Activated CD4-positive, alpha-beta T cell treated with anti-CD3 and anti-CD28 coated beads, Interleukin-2, amount 10 ng/mL, durations not matched to agents 7 days and 5 days (primary cell): Measurements from ENCODE around the gene ADRA2B. TPM values are rescaled to one million over a fixed set of nuclear protein-coding genes. Genes with fewer than 3 reads are reported as not detected.

Experiments used
- CTCF ChIA-PET: fragments of 350-600 bp; sonication (Branson Sonifier 250); formaldehyde crosslinking; loops from one replicate; lab custom pipeline; 2021; ENCODE audit warnings: antibody characterized with exemption; lab: Charles Lee
- POLR2A ChIA-PET: fragments of 350-600 bp; sonication (Branson Sonifier 250); formaldehyde crosslinking; loops from one replicate; lab custom pipeline; 2021; ENCODE audit warnings: antibody characterized with exemption; lab: Charles Lee
- DNase-seq: peaks from one replicate; pipeline ENCODE4 v3.0.0-alpha.2; 2020
- H3K27ac Mint-ChIP-seq: one replicate; pipeline ENCODE4 v1.8.0; 2021; ENCODE audit warnings: mild to moderate bottlenecking, moderate library complexity, mixed read lengths
- H3K27me3 Mint-ChIP-seq: one replicate; pipeline ENCODE4 v1.8.0; 2021; ENCODE audit warnings: mixed read lengths
- H3K36me3 Mint-ChIP-seq: one replicate; pipeline ENCODE4 v1.8.0; 2021; ENCODE audit warnings: low read depth, mixed read lengths
- H3K4me1 Mint-ChIP-seq: one replicate; pipeline ENCODE4 v1.8.0; 2021; ENCODE audit warnings: mixed read lengths
- H3K4me3 Mint-ChIP-seq: one replicate; pipeline ENCODE4 v1.8.0; 2021; ENCODE audit warnings: mild to moderate bottlenecking, moderate library complexity, mixed read lengths
- H3K9me3 Mint-ChIP-seq: one replicate; pipeline ENCODE4 v1.8.0; 2021; ENCODE audit warnings: mixed read lengths
- total RNA-seq, 2 experiments: library from RNA; stranded (reverse); gene quantifications; one replicate each; pipeline ENCODE4 v1.2.3, GENCODE V29; 2021

The ADRA2B gene
- total RNA-seq, 2 experiments from 2014 or later: 0.06 TPM; not detected in 1

DNA sequence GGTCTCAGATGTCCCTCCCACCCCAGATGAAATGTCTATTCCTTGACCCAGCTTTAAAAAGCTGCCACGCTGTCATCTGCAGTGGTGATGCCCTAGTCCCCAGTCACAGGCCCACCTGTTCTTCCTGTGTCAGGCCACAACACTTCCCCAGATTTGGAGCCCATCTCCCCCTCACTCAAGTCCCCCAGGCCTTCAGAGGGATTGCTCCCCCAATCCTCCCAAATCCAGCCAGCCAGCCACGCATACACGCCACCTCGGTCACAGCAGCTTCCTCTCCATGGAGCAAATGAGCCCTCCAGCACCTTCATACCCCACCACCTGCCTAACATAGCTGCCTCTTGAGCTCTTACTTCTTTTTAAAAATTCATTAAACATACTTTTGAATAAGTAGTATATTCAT, 14.1 kb upstream of the ADRA2B start:
- CTCF ChIA-PET: interaction anchor here (1.1 to 1.6 kb wide), 3 partner anchors 14 to 108 kb away, joined by 3 to 9 read pairs (median 6); partner anchors contain the start of gene ADRA2B
- H3K27ac Mint-ChIP-seq: peak overlapping the region; percentile 38
- H3K4me3 Mint-ChIP-seq: no peak overlapping the region
- no peaks in the 10 kb centered on the region for H3K36me3 Mint-ChIP-seq
- no peaks in the 10 kb centered on the region for H3K9me3 Mint-ChIP-seq
- POLR2A ChIA-PET: no interaction called here
- no peak for DNase-seq
- no peaks in the 10 kb centered on the region for H3K27me3 Mint-ChIP-seq
- H3K4me1 Mint-ChIP-seq: peaks cover 21% of the 10 kb centered on the region

DNA sequence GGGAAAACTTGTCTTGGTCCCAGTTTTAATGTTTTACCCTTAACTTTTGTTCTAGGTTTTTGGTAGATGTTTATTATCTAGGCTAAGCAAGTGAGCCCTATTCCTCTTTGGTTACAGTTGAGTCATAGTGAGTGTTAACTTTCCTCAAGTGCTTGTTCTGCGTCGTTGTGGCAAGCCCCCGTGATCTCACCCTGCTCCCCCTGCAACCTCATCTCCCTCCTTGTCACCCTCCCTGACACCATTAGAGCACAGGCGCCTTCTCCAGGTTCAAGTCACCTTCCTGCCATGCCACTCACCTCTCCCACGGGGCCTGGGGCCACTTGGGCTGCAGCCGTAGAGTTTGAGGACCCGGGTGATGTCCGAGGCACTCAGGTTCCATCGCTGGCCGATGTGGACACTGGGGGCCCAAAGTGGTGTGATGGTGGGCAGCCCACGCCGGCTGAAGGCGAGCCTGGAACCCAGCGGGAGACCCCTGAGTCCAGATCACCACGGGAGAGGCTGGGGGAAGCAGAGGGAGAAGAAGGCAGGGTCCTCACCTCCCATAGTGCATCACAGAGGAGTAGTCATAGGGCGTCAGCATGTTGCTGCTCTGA, 13.3 kb upstream of the ADRA2B start:
- Mint-ChIP-seq H3K27me3 (no peaks in the 10 kb centered on the region), H3K4me1 (peaks cover 21% of the 10 kb centered on the region), H3K27ac (no peak overlapping the region), H3K9me3 (no peaks in the 10 kb centered on the region), H3K36me3 (no peaks in the 10 kb centered on the region), H3K4me3 (no peak overlapping the region)
- ChIA-PET CTCF (interaction anchor here (1.1 to 1.4 kb wide), 2 partner anchors 13 to 107 kb away, joined by 3 to 6 read pairs; partner anchors contain the start of gene ADRA2B), POLR2A (no interaction called here)
- DNase-seq: no peak

GRCh38 chr2:96128456-96128855, 12.1 kb upstream of the ADRA2B start:
- Mint-ChIP-seq H3K9me3 (no peaks in the 10 kb centered on the region), H3K36me3 (no peaks in the 10 kb centered on the region), H3K4me3 (no peak overlapping the region), H3K4me1 (peaks cover 21% of the 10 kb centered on the region), H3K27ac (no peak overlapping the region), H3K27me3 (no peaks in the 10 kb centered on the region)
- DNase-seq: no peak
- CTCF ChIA-PET: interaction anchor here (1.2 kb wide), 1 partner anchor 46 kb away, joined by 3 read pairs; no protein-coding TSS in a partner anchor
- POLR2A ChIA-PET: no interaction called here

DNA sequence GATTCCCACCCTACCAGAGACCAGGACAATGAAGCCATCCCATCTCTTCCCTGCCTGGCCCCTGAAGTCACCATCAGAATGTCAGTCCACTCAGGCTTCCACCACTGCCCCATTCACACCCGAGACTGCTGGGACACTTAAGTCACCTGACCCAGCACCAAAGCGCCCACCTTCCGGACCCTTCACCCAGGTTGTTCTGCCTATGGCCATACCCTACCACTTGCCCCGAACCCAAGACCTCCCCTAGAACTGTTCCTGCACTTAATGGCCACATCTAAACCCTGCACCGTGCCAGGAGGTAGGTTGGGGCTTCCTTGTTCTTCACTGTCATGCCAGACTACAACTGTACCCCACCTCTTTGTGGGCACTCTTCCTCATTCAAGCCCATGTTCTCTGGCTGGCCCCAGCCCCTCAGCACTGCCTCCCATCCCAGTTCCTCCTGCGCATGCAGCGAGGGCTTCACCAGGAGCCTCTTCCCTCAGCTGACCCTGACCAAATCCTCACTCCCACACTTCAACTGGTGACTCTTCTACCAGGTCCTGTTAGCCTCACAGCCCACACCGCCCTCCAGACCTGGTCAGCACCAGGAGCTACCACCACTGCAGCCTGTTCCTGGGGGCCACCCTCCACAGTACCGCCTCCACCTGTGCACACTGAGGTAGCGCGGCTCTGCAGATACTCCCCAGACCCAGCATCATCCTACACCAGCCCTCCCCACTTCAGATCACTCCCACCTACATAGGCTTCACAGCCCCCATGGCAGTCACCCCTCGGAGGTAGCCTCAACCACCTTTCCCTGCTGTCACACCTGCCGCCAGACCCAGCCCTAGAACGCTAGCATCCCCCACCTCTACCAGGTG, 8.3 kb upstream of the ADRA2B start:
- H3K9me3 Mint-ChIP-seq: no peaks in the 10 kb centered on the region
- no peak overlapping the region for H3K27ac Mint-ChIP-seq
- peaks cover 23% of the 10 kb centered on the region for H3K27me3 Mint-ChIP-seq
- no peak overlapping the region for H3K4me3 Mint-ChIP-seq
- DNase-seq: no peak
- H3K36me3 Mint-ChIP-seq: no peaks in the 10 kb centered on the region
- peaks cover 3% of the 10 kb centered on the region for H3K4me1 Mint-ChIP-seq
- POLR2A ChIA-PET: no interaction called here
- CTCF ChIA-PET: no interaction called here

- ChIA-PET POLR2A (no interaction called here), CTCF (interaction anchor here (0.7 to 1.0 kb wide), 2 partner anchors 23 to 66 kb away, joined by 3 read pairs; no protein-coding TSS in a partner anchor)
- H3K4me3 Mint-ChIP-seq: no peak overlapping the region
- no peaks in the 10 kb centered on the region for H3K36me3 Mint-ChIP-seq
- H3K27ac Mint-ChIP-seq: no peak overlapping the region
- H3K4me1 Mint-ChIP-seq: peaks cover 3% of the 10 kb centered on the region
- H3K27me3 Mint-ChIP-seq: peaks cover 28% of the 10 kb centered on the region
- H3K9me3 Mint-ChIP-seq: no peaks in the 10 kb centered on the region
- no peak for DNase-seq
Measured at GRCh38 chr2:96123936-96124335, 7.6 kb upstream of the ADRA2B start.

GRCh38 chr2:96123290-96123689, 6.9 kb upstream of the ADRA2B start:
- POLR2A ChIA-PET: no interaction called here
- no peak overlapping the region for H3K4me3 Mint-ChIP-seq

GRCh38 chr2:96122391-96122790, 6.0 kb upstream of the ADRA2B start:
- Mint-ChIP-seq H3K4me1 (peaks cover 8% of the 10 kb centered on the region), H3K27ac (no peak overlapping the region), H3K4me3 (no peak overlapping the region), H3K27me3 (peaks cover 31% of the 10 kb centered on the region), H3K9me3 (no peaks in the 10 kb centered on the region), H3K36me3 (no peaks in the 10 kb centered on the region)
- DNase-seq: no peak
- ChIA-PET POLR2A (no interaction called here), CTCF (interaction anchor here (1.4 kb wide), 1 partner anchor 16 kb away, joined by 7 read pairs; the partner anchor contains the start of gene ASTL)

More at GRCh38 chr2:96123290-96123689, 6.9 kb upstream of the ADRA2B start:
- DNase-seq: no peak
- peaks cover 31% of the 10 kb centered on the region for H3K27me3 Mint-ChIP-seq
- H3K36me3 Mint-ChIP-seq: no peaks in the 10 kb centered on the region
- CTCF ChIA-PET: interaction anchor here (0.7 to 1.4 kb wide), 4 partner anchors 16 to 67 kb away, joined by 3 to 7 read pairs (median 3); partner anchors contain the start of gene ASTL
- no peak overlapping the region for H3K27ac Mint-ChIP-seq
- peaks cover 2% of the 10 kb centered on the region for H3K4me1 Mint-ChIP-seq
- no peaks in the 10 kb centered on the region for H3K9me3 Mint-ChIP-seq

- Mint-ChIP-seq H3K36me3 (no peaks in the 10 kb centered on the region), H3K4me3 (no peak overlapping the region), H3K27me3 (peaks cover 31% of the 10 kb centered on the region), H3K9me3 (no peaks in the 10 kb centered on the region), H3K27ac (no peak overlapping the region), H3K4me1 (peaks cover 10% of the 10 kb centered on the region)
- ChIA-PET CTCF (interaction anchor here (0.6 kb wide), 1 partner anchor 149 kb away, joined by 3 read pairs; no protein-coding TSS in a partner anchor), POLR2A (no interaction called here)
- DNase-seq: no peak
Measured at GRCh38 chr2:96121414-96121813, 5.0 kb upstream of the ADRA2B start.

DNA sequence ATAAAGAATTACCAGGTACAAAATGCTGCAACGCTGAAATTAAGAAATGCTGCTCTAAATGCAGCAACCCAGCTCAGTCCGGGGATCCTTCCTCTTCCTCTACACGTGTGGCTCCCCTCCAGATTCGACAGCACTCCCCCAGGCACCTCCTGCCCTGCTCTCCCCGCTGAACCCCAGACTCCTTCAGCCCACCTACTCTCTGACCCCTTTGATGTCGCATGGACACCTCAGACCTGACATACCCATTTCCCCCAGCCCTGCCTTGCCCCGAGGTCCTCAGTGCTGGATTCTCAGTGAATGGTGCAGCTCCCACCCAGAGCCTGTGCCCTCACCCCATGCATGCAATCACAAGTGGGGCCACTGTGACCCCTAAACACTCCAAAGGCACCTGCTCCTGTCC, 4.6 kb upstream of the ADRA2B start:
- Mint-ChIP-seq H3K36me3 (no peaks in the 10 kb centered on the region), H3K4me1 (peaks cover 10% of the 10 kb centered on the region), H3K27me3 (peaks cover 31% of the 10 kb centered on the region), H3K27ac (no peak overlapping the region), H3K9me3 (no peaks in the 10 kb centered on the region), H3K4me3 (no peak overlapping the region)
- no peak for DNase-seq
- POLR2A ChIA-PET: no interaction called here
- CTCF ChIA-PET: interaction anchor here (0.6 kb wide), 1 partner anchor 150 kb away, joined by 3 read pairs; no protein-coding TSS in a partner anchor

DNA sequence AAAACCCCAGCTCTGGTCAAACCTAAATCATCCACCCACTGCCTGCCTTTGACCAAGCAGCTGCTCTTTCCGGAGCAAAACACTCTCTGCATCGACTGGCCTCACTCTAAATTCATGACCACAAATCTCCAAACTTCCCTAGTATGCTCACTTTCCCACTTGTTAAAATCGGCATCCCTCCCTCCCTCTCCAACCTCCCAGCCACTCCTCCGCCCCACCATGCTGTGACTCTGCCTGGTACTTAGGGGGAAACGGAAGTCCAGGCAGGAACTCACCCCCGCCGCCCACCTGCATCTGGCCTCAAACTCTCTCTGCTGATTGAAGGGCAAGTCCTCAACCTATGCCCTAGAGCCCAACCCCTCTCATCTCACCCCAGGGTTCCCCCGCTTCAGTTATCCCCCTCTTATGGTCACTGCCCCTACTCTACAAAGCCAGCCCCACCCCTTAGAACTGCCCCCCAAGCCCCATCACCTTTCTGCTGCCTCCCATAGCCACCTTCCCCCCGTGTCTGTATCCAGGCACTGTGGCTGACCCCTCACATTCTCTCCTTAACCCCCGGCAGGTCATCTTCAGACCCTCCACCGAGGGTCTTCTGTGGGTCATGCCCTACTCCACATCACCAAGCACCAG, 3.8 kb upstream of the ADRA2B start:
- ChIA-PET CTCF (interaction anchor here (1.5 kb wide), 1 partner anchor 127 kb away, joined by 3 read pairs; no protein-coding TSS in a partner anchor), POLR2A (no interaction called here)
- H3K36me3 Mint-ChIP-seq: no peaks in the 10 kb centered on the region
- no peak overlapping the region for H3K4me3 Mint-ChIP-seq
- peak overlapping the region; percentile 20 for H3K27ac Mint-ChIP-seq
- H3K9me3 Mint-ChIP-seq: no peaks in the 10 kb centered on the region
- peaks cover 17% of the 10 kb centered on the region for H3K4me1 Mint-ChIP-seq
- peaks cover 38% of the 10 kb centered on the region for H3K27me3 Mint-ChIP-seq
- no peak for DNase-seq

GRCh38 chr2:96119389-96119751, 3.0 kb upstream of the ADRA2B start:
- H3K27me3 Mint-ChIP-seq: peaks cover 40% of the 10 kb centered on the region
- H3K4me3 Mint-ChIP-seq: no peak overlapping the region
- CTCF ChIA-PET: interaction anchor here (1.5 to 3.6 kb wide), 3 partner anchors 19 to 127 kb away, joined by 3 to 26 read pairs (median 7); partner anchors contain the start of gene ASTL
- no peaks in the 10 kb centered on the region for H3K9me3 Mint-ChIP-seq
- DNase-seq: no peak
- H3K4me1 Mint-ChIP-seq: peaks cover 17% of the 10 kb centered on the region
- POLR2A ChIA-PET: no interaction called here
- H3K27ac Mint-ChIP-seq: no peak overlapping the region
- H3K36me3 Mint-ChIP-seq: no peaks in the 10 kb centered on the region

- no peak for DNase-seq
- H3K9me3 Mint-ChIP-seq: no peaks in the 10 kb centered on the region
- peaks cover 40% of the 10 kb centered on the region for H3K27me3 Mint-ChIP-seq
- peaks cover 17% of the 10 kb centered on the region for H3K4me1 Mint-ChIP-seq
- no peak overlapping the region for H3K4me3 Mint-ChIP-seq
- no peak overlapping the region for H3K27ac Mint-ChIP-seq
- ChIA-PET CTCF (interaction anchor here (1.5 to 3.6 kb wide), 5 partner anchors 19 to 126 kb away, joined by 3 to 28 read pairs (median 15); partner anchors contain the start of gene ASTL), POLR2A (no interaction called here)
- H3K36me3 Mint-ChIP-seq: no peaks in the 10 kb centered on the region
Measured at GRCh38 chr2:96118698-96119388, 2.5 kb upstream of the ADRA2B start.
